Gastrocnemius medialis (tissue), 4 donors: ENCODE results near the gene GSTT2. TPM values are rescaled to one million over a fixed set of nuclear protein-coding genes. Genes with fewer than 3 reads are reported as not detected.

Experiments used
- ATAC-seq, 2 donors: fragments of 150-250 bp; one replicate each; pipeline ENCODE4 v1.9.1; 2016
- DNase-seq, 2 donors: peaks; one replicate each; pipeline ENCODE4 v3.0.0-alpha.2; 2019
- H3K27ac ChIP-seq, 4 donors: fragments of 200-600 bp; sonication (generic); 1 replicate in 1 of 4; 2 replicates in 3 of 4; pipeline ENCODE4 v1.5.1; 2016 to 2018; ENCODE audit warnings: mild to moderate bottlenecking in 2 of 4, moderate library complexity in 1 of 4
- H3K27me3 ChIP-seq, 3 donors: fragments of 200-600 bp; sonication (generic) in 2 of 3; 1 replicate in 1 of 3; 2 replicates in 2 of 3; pipeline versions ENCODE4 v1.5.1 to v1.6.0; 2016 to 2019; ENCODE audit warnings: mild to moderate bottlenecking in 1 of 3, moderate library complexity in 1 of 3
- H3K36me3 ChIP-seq, 2 donors: fragments of 200-600 bp; sonication (generic) in 1 of 2; one replicate each; pipeline ENCODE4 v1.5.1; 2017 to 2018
- H3K4me1 ChIP-seq, 2 donors: fragments of 200-600 bp; sonication (generic) in 1 of 2; one replicate each; pipeline ENCODE4 v1.5.1; 2016 to 2017; ENCODE audit warnings: mild to moderate bottlenecking in 2 of 2
- H3K4me3 ChIP-seq, 4 donors: fragments of 200-600 bp; sonication (generic) in 3 of 4; 1 replicate in 1 of 4; 2 replicates in 3 of 4; pipeline ENCODE4 v1.5.1; 2016 to 2019; ENCODE audit warnings: mild to moderate bottlenecking in 2 of 4
- H3K9me3 ChIP-seq, 3 donors: fragments of 200-600 bp; sonication (generic) in 2 of 3; 1 replicate in 1 of 3; 2 replicates in 2 of 3; pipeline ENCODE4 v1.5.1; 2016 to 2019
- POLR2A ChIP-seq, 2 donors: fragments of 450-650 bp; IDR thresholded peaks; one replicate each; pipeline ENCODE4 v1.6.1; 2017; ENCODE audit warnings: antibody characterized with exemption in 2 of 2, mild to moderate bottlenecking in 2 of 2, moderate library complexity in 2 of 2
- in situ Hi-C, 4 donors: fragments of 200-750 bp; cut with MboI; loops; one replicate each; pipeline versions ENCODE4 v1.15.0 to v1.8.0; 2017; ENCODE audit warnings: low sequenced_read_pairs in 4 of 4
- intact Hi-C: fragments of 100-400 bp; cut with DNase I; formaldehyde crosslinking; loops from one replicate; pipeline ENCODE4 v1.15.1; 2023; ENCODE audit warnings: low total_unique reads
- total RNA-seq, 4 donors: library from RNA; depleted of rRNA; stranded (reverse); fragments of >200 nt; gene quantifications; one replicate each; pipeline versions ENCODE4 v1.1.0 to v1.2.3, GENCODE V29; 2016
- TF ChIP-seq, protein P1 (sequence below), 5 experiments: fragments of 450-650 bp in 3 of 5; fragments of 200-600 bp in 2 of 5; sonication (generic) in 2 of 5; IDR thresholded peaks in 4 of 5; conservative IDR thresholded peaks in 1 of 5; 1 replicate in 4 of 5; 2 replicates in 1 of 5; pipeline ENCODE4 v1.5.1; 2016 to 2019; ENCODE audit warnings: antibody characterized with exemption in 5 of 5, mild to moderate bottlenecking in 3 of 5, moderate library complexity in 3 of 5

The GSTT2 gene
- total RNA-seq, 4 donors from 2014 or later: 1.6 TPM; not detected in 3

- DNase-seq (no peak), ATAC-seq (no peak)
- H3K27me3 ChIP-seq: no peaks in the 10 kb centered on the region
- H3K4me3 ChIP-seq: no peak overlapping the region
- no peaks in the 10 kb centered on the region for H3K9me3 ChIP-seq
- no peak overlapping the region for H3K27ac ChIP-seq
- peaks cover 0 to 4% of the 10 kb centered on the region in 2 donors for H3K4me1 ChIP-seq
- TF ChIP-seq, protein P1, sequence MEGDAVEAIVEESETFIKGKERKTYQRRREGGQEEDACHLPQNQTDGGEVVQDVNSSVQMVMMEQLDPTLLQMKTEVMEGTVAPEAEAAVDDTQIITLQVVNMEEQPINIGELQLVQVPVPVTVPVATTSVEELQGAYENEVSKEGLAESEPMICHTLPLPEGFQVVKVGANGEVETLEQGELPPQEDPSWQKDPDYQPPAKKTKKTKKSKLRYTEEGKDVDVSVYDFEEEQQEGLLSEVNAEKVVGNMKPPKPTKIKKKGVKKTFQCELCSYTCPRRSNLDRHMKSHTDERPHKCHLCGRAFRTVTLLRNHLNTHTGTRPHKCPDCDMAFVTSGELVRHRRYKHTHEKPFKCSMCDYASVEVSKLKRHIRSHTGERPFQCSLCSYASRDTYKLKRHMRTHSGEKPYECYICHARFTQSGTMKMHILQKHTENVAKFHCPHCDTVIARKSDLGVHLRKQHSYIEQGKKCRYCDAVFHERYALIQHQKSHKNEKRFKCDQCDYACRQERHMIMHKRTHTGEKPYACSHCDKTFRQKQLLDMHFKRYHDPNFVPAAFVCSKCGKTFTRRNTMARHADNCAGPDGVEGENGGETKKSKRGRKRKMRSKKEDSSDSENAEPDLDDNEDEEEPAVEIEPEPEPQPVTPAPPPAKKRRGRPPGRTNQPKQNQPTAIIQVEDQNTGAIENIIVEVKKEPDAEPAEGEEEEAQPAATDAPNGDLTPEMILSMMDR (IDR thresholded peaks at IDR 0.05 in 4 of 5, conservative IDR thresholded peaks at IDR 0.05 in 1 of 5): no peak
- no peak for TF ChIP-seq POLR2A (IDR thresholded peaks at IDR 0.05)
- intact Hi-C loops (loop anchor here (5.0 kb wide), 1 partner anchor 69 kb away; no protein-coding TSS in a partner anchor), in situ Hi-C loops (loop anchor here in 1 of 4 donors (5.0 kb wide), 1 partner anchor 69 kb away; no protein-coding TSS in a partner anchor)
- H3K36me3 ChIP-seq: no peaks in the 10 kb centered on the region
Measured at GRCh38 chr22:24006207-24006913, 26.4 kb downstream of the GSTT2 start.

DNA sequence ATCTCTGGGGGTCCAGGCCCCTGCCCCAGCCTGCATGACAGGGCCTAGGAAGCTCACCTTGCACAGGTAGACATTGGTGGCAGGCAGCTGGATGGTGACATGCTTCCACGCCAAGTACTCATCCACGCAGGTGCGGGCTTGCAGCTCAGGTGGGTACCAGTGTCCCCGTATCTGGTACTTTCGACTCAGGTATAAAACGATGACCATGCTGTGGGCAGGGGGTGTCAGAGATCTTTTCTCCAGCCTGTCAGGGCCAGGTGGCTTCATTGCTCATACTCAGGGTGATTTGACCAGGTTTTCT lies 26.9 kb downstream of the GSTT2 start:
- intact Hi-C loops: loop anchor here (5.0 kb wide), 1 partner anchor 70 kb away; no protein-coding TSS in a partner anchor
- in situ Hi-C loops: loop anchor here in 1 of 4 donors (5.0 kb wide), 1 partner anchor 70 kb away; no protein-coding TSS in a partner anchor

DNA sequence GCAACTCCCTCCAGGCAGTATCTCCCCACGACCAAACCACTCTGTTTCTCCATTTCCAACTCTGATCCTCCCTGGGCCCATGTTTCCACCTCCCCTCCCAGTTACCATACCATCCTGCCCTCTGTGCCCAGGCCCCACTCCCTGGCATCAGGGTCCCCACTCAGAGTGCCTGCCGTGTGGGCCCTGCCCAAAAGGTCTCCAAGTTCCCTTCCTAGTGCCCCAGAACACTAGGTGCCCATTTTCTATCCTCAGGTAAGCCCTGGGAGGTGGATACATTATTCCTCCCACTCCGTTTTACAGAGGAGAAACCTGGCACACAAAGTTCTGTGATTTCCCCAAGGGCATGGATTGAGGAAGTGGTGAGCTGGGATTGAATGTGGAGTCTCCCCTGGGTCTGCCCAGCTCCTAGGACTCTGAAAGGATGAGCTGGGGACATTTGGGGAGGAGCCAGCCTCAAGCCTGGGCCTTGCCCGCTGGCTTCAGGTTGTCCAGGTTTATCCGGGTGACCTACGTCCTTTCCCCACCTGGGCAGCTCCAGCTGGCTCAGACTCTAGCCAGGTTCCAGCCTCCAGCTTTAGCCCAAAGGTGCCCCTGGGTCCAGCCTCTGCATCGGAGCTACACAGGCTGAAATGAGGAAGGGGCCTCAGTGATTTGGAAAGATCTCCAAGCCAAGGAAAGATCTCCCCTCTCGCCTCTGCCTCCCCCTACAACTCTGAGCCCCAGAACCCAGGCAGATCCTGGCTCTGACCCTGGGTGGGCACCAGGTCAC lies 27.5 kb downstream of the GSTT2 start:
- no peaks in the 10 kb centered on the region for H3K9me3 ChIP-seq
- intact Hi-C loops (loop anchor here (5.0 kb wide), 1 partner anchor 70 kb away; no protein-coding TSS in a partner anchor), in situ Hi-C loops (loop anchor here in 1 of 4 donors (5.0 kb wide), 1 partner anchor 70 kb away; no protein-coding TSS in a partner anchor)
- ATAC-seq: no peak
- no peak for DNase-seq
- no peak overlapping the region for H3K27ac ChIP-seq
- TF ChIP-seq, protein P1 (IDR thresholded peaks at IDR 0.05 in 4 of 5, conservative IDR thresholded peaks at IDR 0.05 in 1 of 5): no peak
- no peak for TF ChIP-seq POLR2A (IDR thresholded peaks at IDR 0.05)
- no peaks in the 10 kb centered on the region for H3K27me3 ChIP-seq
- no peak overlapping the region for H3K4me3 ChIP-seq
- H3K4me1 ChIP-seq: peaks cover 8 to 14% of the 10 kb centered on the region in 2 donors
- no peaks in the 10 kb centered on the region for H3K36me3 ChIP-seq

More for the DNA sequence above, 26.9 kb downstream of the GSTT2 start:
- no peak for DNase-seq
- Histone ChIP-seq H3K4me1 (peaks cover 3 to 9% of the 10 kb centered on the region in 2 donors), H3K27ac (no peak overlapping the region), H3K9me3 (no peaks in the 10 kb centered on the region), H3K27me3 (no peaks in the 10 kb centered on the region), H3K4me3 (no peak overlapping the region), H3K36me3 (no peaks in the 10 kb centered on the region)
- no peak for TF ChIP-seq POLR2A (IDR thresholded peaks at IDR 0.05)
- TF ChIP-seq, protein P1 (IDR thresholded peaks at IDR 0.05 in 4 of 5, conservative IDR thresholded peaks at IDR 0.05 in 1 of 5): no peak
- no peak for ATAC-seq

GRCh38 chr22:24008022-24008283 lies 28.0 kb downstream of the GSTT2 start:
- intact Hi-C loops: loop anchor here (5.0 kb wide), 1 partner anchor 71 kb away; no protein-coding TSS in a partner anchor

More at GRCh38 chr22:24008022-24008283, 28.0 kb downstream of the GSTT2 start:
- Histone ChIP-seq H3K27ac (no peak overlapping the region), H3K4me3 (no peak overlapping the region), H3K4me1 (peaks cover 13 to 19% of the 10 kb centered on the region in 2 donors), H3K36me3 (no peaks in the 10 kb centered on the region), H3K9me3 (no peaks in the 10 kb centered on the region), H3K27me3 (no peaks in the 10 kb centered on the region)
- no peak for TF ChIP-seq POLR2A (IDR thresholded peaks at IDR 0.05)
- TF ChIP-seq, protein P1 (IDR thresholded peaks at IDR 0.05 in 4 of 5, conservative IDR thresholded peaks at IDR 0.05 in 1 of 5): no peak
- no peak for ATAC-seq
- DNase-seq: no peak
- in situ Hi-C loops: loop anchor here in 1 of 4 donors (5.0 kb wide), 1 partner anchor 71 kb away; no protein-coding TSS in a partner anchor
